ENCODE data around the gene RPL36AL. TPM values are rescaled to one million over a fixed set of nuclear protein-coding genes. Genes with fewer than 3 reads are reported as not detected.
"Not testable (repeated sequence)": the region's sequence is repeated elsewhere in the genome, so short reads cannot be mapped to it uniquely, and the experiment has no call there.

RPL36AL gene
- total RNA-seq, 2 donors from 2014 or later = 170 to 176 TPM

DNA sequence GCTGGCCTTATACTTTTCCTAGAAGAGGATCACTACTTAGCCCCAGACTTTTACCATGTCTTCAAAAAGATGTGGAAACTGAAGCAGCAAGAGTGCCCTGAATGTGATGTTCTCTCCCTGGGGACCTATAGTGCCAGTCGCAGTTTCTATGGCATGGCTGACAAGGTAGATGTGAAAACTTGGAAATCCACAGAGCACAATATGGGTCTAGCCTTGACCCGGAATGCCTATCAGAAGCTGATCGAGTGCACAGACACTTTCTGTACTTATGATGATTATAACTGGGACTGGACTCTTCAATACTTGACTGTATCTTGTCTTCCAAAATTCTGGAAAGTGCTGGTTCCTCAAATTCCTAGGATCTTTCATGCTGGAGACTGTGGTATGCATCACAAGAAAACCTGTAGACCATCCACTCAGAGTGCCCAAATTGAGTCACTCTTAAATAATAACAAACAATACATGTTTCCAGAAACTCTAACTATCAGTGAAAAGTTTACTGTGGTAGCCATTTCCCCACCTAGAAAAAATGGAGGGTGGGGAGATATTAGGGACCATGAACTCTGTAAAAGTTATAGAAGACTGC lies 1.7 kb upstream of the RPL36AL start:
- 76% methylated on average over 3 of the region's 3 CpGs for WGBS
- Histone ChIP-seq H3K9me3 (no peaks in the 10 kb centered on the region), H3K27me3 (replicated peaks; ENCODE audit: insufficient read depth) (no peaks in the 10 kb centered on the region), H3K27ac (no peak overlapping the region), H3K4me1 (replicated peaks) (peaks cover 6% of the 10 kb centered on the region), H3K4me3 (peak overlapping the region; percentile 94 to 95), H3K36me3 (no peaks in the 10 kb centered on the region)
- no peak for DNase-seq (ENCODE audit: low spot score)
- intact Hi-C loops (cut with DNase I) = no loop called here
- TF ChIP-seq CTCF (IDR thresholded peaks at IDR 0.05) (no peak), POLR2A (IDR thresholded peaks at IDR 0.05) (no peak), POLR2AphosphoS5 (IDR thresholded peaks at IDR 0.05) (no peak)

DNA sequence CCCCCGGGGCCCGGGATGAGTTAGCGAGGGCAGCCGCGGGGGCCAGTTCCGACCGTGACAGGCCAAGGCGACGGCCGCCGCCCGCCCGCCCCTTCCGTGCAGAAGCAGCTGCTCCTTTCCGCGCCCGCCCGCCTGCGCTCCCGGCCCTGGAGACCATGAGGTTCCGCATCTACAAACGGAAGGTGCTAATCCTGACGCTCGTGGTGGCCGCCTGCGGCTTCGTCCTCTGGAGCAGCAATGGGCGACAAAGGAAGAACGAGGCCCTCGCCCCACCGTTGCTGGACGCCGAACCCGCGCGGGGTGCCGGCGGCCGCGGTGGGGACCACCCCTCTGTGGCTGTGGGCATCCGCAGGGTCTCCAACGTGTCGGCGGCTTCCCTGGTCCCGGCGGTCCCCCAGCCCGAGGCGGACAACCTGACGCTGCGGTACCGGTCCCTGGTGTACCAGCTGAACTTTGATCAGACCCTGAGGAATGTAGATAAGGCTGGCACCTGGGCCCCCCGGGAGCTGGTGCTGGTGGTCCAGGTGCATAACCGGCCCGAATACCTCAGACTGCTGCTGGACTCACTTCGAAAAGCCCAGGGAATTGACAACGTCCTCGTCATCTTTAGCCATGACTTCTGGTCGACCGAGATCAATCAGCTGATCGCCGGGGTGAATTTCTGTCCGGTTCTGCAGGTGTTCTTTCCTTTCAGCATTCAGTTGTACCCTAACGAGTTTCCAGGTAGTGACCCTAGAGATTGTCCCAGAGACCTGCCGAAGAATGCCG lies 872 bp upstream of the RPL36AL start:
- intact Hi-C loops (cut with DNase I) = no loop called here
- Histone ChIP-seq H3K27ac (peak overlapping the region; percentile 92), H3K36me3 (no peaks in the 10 kb centered on the region), H3K4me1 (replicated peaks) (peaks cover 6% of the 10 kb centered on the region), H3K4me3 (peak overlapping the region; percentile 94 to 95), H3K27me3 (replicated peaks; ENCODE audit: insufficient read depth) (no peaks in the 10 kb centered on the region), H3K9me3 (no peaks in the 10 kb centered on the region)
- DNase-seq (ENCODE audit: low spot score) = peak; percentile 27
- 3% methylated on average over 43 of the region's 65 CpGs for WGBS
- TF ChIP-seq POLR2A (IDR thresholded peaks at IDR 0.05) (no peak), CTCF (IDR thresholded peaks at IDR 0.05) (no peak), POLR2AphosphoS5 (IDR thresholded peaks at IDR 0.05) (no peak)

- Histone ChIP-seq H3K27me3 (replicated peaks; ENCODE audit: insufficient read depth) (no peaks in the 10 kb centered on the region), H3K4me3 (peak overlapping the region; percentile 94 to 95), H3K27ac (peak overlapping the region; percentile 92), H3K9me3 (no peaks in the 10 kb centered on the region), H3K36me3 (no peaks in the 10 kb centered on the region), H3K4me1 (replicated peaks) (peaks cover 6% of the 10 kb centered on the region)
- TF ChIP-seq POLR2AphosphoS5 (IDR thresholded peaks at IDR 0.05) = no peak
- no peak for TF ChIP-seq POLR2A (IDR thresholded peaks at IDR 0.05)
- TF ChIP-seq CTCF (IDR thresholded peaks at IDR 0.05) = no peak
- 1% methylated on average over 11 of the region's 11 CpGs for WGBS
- no peak for DNase-seq (ENCODE audit: low spot score)
- intact Hi-C loops (cut with DNase I) = no loop called here
These were observed 696 bp downstream of the RPL36AL start for GRCh38 chr14:49619730-49620129.

- peak overlapping the region; percentile 94 to 95 for H3K4me3 ChIP-seq
- WGBS = 63% methylated on average over 19 of the region's 19 CpGs
- DNase-seq (ENCODE audit: low spot score); H3K4me1 ChIP-seq (replicated peaks); H3K27ac ChIP-seq; H3K36me3 ChIP-seq; H3K27me3 ChIP-seq (replicated peaks; ENCODE audit: insufficient read depth); intact Hi-C loops (cut with DNase I); H3K9me3 ChIP-seq: not testable (repeated sequence)
These were observed 1.2 kb downstream of the RPL36AL start for GRCh38 chr14:49619273-49619672.

DNA sequence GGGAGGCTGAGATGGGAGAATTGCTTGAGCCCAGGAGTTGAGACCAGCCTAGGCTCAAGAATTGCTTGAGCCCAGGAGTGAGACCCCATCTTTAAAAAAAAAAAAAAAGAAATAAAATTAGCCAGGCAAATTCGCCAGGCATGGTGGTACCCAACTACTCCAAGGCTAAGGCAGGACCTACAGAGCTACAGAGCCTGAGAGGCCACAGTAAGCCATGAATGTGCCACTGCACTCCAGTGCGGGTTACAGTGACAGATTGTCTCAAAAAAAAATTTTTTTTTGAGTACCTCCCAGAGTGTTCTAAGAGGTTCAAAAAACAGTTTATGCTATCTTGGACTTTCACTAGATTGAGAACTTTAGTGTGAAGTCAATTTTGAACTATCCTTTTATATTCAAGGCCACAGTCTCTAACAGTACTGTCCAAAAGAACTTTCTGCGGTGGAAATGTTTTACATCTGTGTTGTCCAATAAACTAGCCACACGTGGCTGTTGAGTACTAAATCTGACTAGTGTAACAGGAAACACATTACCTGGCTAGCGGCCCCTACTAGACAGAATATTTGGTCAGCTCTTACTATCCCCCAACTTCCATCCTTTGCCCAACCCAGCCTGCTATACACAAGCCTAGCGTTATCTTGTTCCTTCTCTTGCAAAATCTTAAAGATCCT lies 2.4 kb downstream of the RPL36AL start:
- Histone ChIP-seq H3K4me1 (replicated peaks) (no peaks in the 10 kb centered on the region), H3K27me3 (replicated peaks; ENCODE audit: insufficient read depth) (no peaks in the 10 kb centered on the region), H3K36me3 (no peaks in the 10 kb centered on the region), H3K27ac (no peak overlapping the region), H3K4me3 (no peak overlapping the region), H3K9me3 (no peaks in the 10 kb centered on the region)
- DNase-seq (ENCODE audit: low spot score) = no peak
- 82% methylated on average over 6 of the region's 6 CpGs for WGBS
- intact Hi-C loops (cut with DNase I) = no loop called here
- no peak for TF ChIP-seq POLR2A (IDR thresholded peaks at IDR 0.05)
- no peak for TF ChIP-seq POLR2AphosphoS5 (IDR thresholded peaks at IDR 0.05)
- TF ChIP-seq CTCF (IDR thresholded peaks at IDR 0.05) = no peak
